Esophagus squamous epithelium (tissue), 5 donors: ENCODE data around the gene MYO5A. TPM values are rescaled to one million over a fixed set of nuclear protein-coding genes. Genes with fewer than 3 reads are reported as not detected.
A peak's percentile ranks its signal among the peaks of the same experiment; 100 is the strongest.
"Not testable (repeated sequence)": the region's sequence is repeated elsewhere in the genome, so short reads cannot be mapped to it uniquely, and the experiment has no call there.

Experiments used
- DNase-seq: peaks from one replicate; lab custom pipeline; 2025; lab: John Stamatoyannopoulos, UW
- H3K27ac ChIP-seq, 4 donors: fragments of 200-600 bp; sonication (generic); one replicate each; pipeline ENCODE4 v1.5.1; 2016 to 2019; ENCODE audit warnings: mild to moderate bottlenecking in 1 of 4
- H3K27me3 ChIP-seq, 4 donors: fragments of 200-600 bp; sonication (generic); 1 replicate in 3 of 4; 2 replicates in 1 of 4; pipeline versions ENCODE4 v1.5.1 to v1.6.0; 2017 to 2021; ENCODE audit warnings: antibody characterized with exemption in 1 of 4
- H3K36me3 ChIP-seq, 3 donors: fragments of 200-600 bp; sonication (generic); one replicate each; pipeline ENCODE4 v1.5.1; 2016 to 2019
- H3K4me1 ChIP-seq, 3 donors: fragments of 200-600 bp; sonication (generic); one replicate each; pipeline ENCODE4 v1.5.1; 2017 to 2019
- H3K4me3 ChIP-seq, 4 donors: fragments of 200-600 bp; sonication (generic); 1 replicate in 3 of 4; 2 replicates in 1 of 4; pipeline ENCODE4 v1.5.1; 2016 to 2019; ENCODE audit warnings: mild to moderate bottlenecking in 2 of 4, moderate library complexity in 1 of 4
- H3K9me3 ChIP-seq, 3 donors: fragments of 200-600 bp; sonication (generic); one replicate each; pipeline ENCODE4 v1.5.1; 2016 to 2019
- POLR2A ChIP-seq, 4 donors: fragments of 450-650 bp; IDR thresholded peaks; one replicate each; pipeline ENCODE4 v1.6.1; 2017; ENCODE audit warnings: antibody characterized with exemption in 4 of 4, mild to moderate bottlenecking in 4 of 4, moderate library complexity in 3 of 4
- WGBS, 2 donors: methylation state at CpG; one replicate each; pipeline ENCODE4 v1.1.5; 2018; 5-methylcytosine and 5-hydroxymethylcytosine counted together
- intact Hi-C: fragments of 100-400 bp; cut with DNase I; formaldehyde crosslinking; loops from one replicate; pipeline ENCODE4 v1.15.0; 2022
- total RNA-seq, 4 donors: library from RNA; depleted of rRNA; stranded (reverse); fragments of >200 nt; gene quantifications; one replicate each; pipeline ENCODE4 v1.1.0, GENCODE V29; 2016
- TF ChIP-seq, protein P1 (sequence below), 6 experiments: fragments of 450-650 bp in 4 of 6; fragments of 200-600 bp in 2 of 6; sonication (generic) in 2 of 6; IDR thresholded peaks; one replicate each; pipeline ENCODE4 v1.5.1; 2016 to 2019; ENCODE audit warnings: antibody characterized with exemption in 6 of 6, mild to moderate bottlenecking in 4 of 6, moderate library complexity in 4 of 6
- donor health status: DM: yes; HTN: yes; CAD: no.

Gene MYO5A
- total RNA-seq, 4 donors from 2014 or later, result 11.3 to 24.6 (median 22.3) TPM

DNA sequence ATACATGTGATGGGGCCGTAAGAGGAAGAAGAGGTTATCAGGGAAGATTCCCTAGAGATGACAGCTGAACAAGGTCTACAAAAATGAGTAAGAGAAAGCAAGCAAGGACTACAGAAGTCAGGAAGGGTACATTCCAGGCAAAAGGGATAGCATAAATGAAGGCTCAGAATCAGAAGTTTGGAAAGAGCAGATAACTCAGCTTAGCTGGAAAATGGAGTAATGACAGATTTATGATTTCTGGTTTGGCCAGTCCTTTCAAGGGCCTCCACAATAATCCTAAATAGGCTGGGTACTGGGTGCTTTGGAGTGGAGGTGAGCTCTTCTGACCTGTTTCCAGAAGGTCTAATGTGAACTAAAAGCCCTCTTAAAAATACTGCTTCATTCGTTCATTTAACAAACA lies 110.7 kb downstream of the MYO5A start:
- intact Hi-C loops, result no loop called here
- 86 to 87% methylated on average over 2 of the region's 2 CpGs for WGBS, 2 donors
- Histone ChIP-seq H3K4me1 (no peaks in the 10 kb centered on the region), H3K36me3 (peaks cover 0 to 11% (median 0%) of the 10 kb centered on the region in 3 donors), H3K4me3 (no peak overlapping the region), H3K27me3 (no peaks in the 10 kb centered on the region), H3K27ac (no peak overlapping the region), H3K9me3 (no peaks in the 10 kb centered on the region)
- TF ChIP-seq, protein P1, sequence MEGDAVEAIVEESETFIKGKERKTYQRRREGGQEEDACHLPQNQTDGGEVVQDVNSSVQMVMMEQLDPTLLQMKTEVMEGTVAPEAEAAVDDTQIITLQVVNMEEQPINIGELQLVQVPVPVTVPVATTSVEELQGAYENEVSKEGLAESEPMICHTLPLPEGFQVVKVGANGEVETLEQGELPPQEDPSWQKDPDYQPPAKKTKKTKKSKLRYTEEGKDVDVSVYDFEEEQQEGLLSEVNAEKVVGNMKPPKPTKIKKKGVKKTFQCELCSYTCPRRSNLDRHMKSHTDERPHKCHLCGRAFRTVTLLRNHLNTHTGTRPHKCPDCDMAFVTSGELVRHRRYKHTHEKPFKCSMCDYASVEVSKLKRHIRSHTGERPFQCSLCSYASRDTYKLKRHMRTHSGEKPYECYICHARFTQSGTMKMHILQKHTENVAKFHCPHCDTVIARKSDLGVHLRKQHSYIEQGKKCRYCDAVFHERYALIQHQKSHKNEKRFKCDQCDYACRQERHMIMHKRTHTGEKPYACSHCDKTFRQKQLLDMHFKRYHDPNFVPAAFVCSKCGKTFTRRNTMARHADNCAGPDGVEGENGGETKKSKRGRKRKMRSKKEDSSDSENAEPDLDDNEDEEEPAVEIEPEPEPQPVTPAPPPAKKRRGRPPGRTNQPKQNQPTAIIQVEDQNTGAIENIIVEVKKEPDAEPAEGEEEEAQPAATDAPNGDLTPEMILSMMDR (IDR thresholded peaks at IDR 0.05), result no peak
- no peak for TF ChIP-seq POLR2A (IDR thresholded peaks at IDR 0.05)
- DNase-seq, result no peak

DNA sequence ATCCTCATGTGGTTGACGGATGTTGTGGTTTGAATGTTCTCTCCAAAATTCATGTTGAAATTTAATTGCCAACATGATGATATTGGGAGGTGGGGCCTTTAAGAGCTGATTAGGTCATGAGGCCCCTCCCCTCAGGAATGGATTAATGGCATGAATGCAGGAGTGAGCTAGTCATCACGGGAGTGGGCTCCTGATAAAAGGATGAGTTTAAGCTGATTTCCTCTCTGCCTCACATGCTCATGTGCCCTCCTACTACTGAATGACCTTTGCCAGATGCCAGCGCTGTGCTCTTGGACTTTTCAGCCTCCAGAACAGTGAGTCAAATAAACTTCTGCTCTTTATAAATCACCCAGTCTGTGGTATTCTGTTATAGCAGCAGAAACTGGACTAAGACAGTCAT lies 111.2 kb downstream of the MYO5A start:
- Histone ChIP-seq H3K36me3 (peaks cover 0 to 6% (median 0%) of the 10 kb centered on the region in 3 donors), H3K9me3 (no peaks in the 10 kb centered on the region), H3K4me1 (no peaks in the 10 kb centered on the region), H3K4me3 (no peak overlapping the region), H3K27ac (no peak overlapping the region), H3K27me3 (no peaks in the 10 kb centered on the region)
- intact Hi-C loops, result no loop called here
- no peak for TF ChIP-seq POLR2A (IDR thresholded peaks at IDR 0.05)
- TF ChIP-seq, protein P1 (IDR thresholded peaks at IDR 0.05), result no peak
- WGBS, 2 donors, result 47 to 53% methylated on average over 2 to 3 of the region's 3 CpGs
- DNase-seq, result no peak

DNA sequence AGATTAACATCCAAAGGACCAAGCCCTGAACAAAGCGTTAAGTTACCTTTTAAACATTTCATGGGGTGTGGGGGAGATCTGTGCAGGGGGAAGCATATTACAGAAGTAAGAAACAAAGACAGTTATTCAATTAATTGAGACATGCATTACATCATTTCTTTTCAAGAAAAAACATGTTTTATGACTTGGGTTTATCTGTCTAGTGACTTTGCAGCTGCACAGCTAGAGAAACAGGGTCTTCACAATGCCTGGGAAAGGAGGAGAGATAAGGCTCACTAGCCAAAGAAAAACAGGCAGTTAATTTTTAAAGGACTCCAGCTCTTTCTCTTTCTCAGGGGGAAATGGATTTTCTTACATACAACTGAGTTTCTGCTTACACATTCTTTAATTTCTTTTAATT lies 112.1 kb downstream of the MYO5A start:
- H3K4me1 ChIP-seq, H3K27me3 ChIP-seq, DNase-seq, H3K9me3 ChIP-seq, intact Hi-C loops, H3K27ac ChIP-seq, H3K36me3 ChIP-seq, H3K4me3 ChIP-seq: not testable (repeated sequence)
- 80 to 100% methylated on average over 1 of the region's 1 CpG for whole genome bisulfite sequencing, 2 donors

DNA sequence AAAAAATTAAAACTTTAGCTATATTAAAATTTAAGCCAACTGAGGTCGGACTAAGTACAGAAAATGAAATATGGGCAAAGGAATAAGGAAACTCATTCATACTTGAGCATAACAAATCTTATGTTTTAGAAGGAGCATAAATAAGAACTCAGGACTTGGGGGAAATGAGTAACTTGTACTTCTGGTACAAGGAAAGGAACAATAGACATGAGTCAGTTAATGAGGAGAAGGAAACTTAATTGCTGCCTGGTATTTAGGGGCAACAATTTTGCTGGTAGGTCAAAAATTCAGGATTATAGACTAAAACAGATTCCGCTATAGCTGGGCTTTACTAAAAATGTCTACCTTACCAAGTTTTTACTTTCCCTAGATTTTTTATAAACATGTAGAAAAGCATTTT lies 113.1 kb downstream of the MYO5A start:
- Histone ChIP-seq H3K4me1 (no peaks in the 10 kb centered on the region), H3K27ac (peak overlapping the region in 1 of 4 donors; percentile 51), H3K27me3 (no peaks in the 10 kb centered on the region), H3K36me3 (peaks cover 0 to 6% (median 0%) of the 10 kb centered on the region in 3 donors), H3K9me3 (no peaks in the 10 kb centered on the region), H3K4me3 (no peak overlapping the region)
- no peak for TF ChIP-seq POLR2A (IDR thresholded peaks at IDR 0.05)
- TF ChIP-seq, protein P1 (IDR thresholded peaks at IDR 0.05), result no peak
- no peak for DNase-seq
- intact Hi-C loops, result no loop called here
- 64 to 92% methylated on average over 2 of the region's 2 CpGs for WGBS, 2 donors

DNA sequence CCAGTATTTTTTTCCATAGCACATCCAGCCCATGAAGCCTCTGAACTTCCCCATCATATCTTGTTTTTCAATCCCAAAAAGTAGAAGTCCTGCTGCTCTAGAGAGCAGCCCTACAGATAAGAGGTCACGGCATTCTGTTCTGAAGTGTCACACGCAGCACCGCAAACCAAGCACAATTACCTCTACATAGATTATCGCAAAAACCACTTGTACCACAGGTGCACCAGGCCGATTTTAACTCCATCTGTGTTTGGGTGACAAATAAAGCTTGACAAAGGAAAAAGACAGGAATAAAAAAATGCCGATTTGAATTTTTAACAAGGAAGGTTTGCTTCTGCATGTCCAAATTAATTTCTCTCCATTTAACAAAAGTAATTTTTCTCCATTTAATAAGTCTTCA lies 113.7 kb downstream of the MYO5A start:
- DNase-seq, result no peak
- Histone ChIP-seq H3K9me3 (no peaks in the 10 kb centered on the region), H3K27ac (peak overlapping the region in 1 of 4 donors; percentile 51), H3K4me3 (no peak overlapping the region), H3K4me1 (no peaks in the 10 kb centered on the region), H3K27me3 (no peaks in the 10 kb centered on the region), H3K36me3 (peaks cover 0 to 6% (median 0%) of the 10 kb centered on the region in 3 donors)
- no peak for TF ChIP-seq POLR2A (IDR thresholded peaks at IDR 0.05)
- TF ChIP-seq, protein P1 (IDR thresholded peaks at IDR 0.05), result no peak
- intact Hi-C loops, result no loop called here
- 91 to 97% methylated on average over 6 of the region's 6 CpGs for WGBS, 2 donors

DNA sequence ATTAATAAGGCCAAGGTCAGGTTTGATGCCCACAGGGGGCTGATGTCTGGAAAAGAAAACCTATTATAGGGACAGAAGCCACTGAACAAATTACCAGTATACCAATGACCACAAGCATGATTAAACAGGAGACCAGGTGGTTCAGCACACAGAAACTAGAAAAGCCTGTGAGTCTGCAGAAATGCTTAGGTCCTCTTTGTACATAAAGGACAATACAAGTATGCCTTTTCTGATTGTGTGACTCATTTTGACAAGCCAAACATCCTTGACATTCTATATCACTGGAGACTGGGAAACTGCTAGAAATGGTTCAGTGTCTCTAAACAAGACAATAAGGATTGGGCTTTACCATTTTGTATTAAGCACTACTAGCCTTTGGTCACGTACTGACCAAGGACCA lies 119.9 kb downstream of the MYO5A start:
- Histone ChIP-seq H3K4me1 (no peaks in the 10 kb centered on the region), H3K36me3 (peaks cover 0 to 14% (median 0%) of the 10 kb centered on the region in 3 donors), H3K27ac (no peak overlapping the region), H3K9me3 (no peaks in the 10 kb centered on the region), H3K27me3 (no peaks in the 10 kb centered on the region), H3K4me3 (no peak overlapping the region)
- WGBS, 2 donors, result 91 to 100% methylated on average over 1 of the region's 1 CpG
- intact Hi-C loops, result no loop called here
- TF ChIP-seq, protein P1 (IDR thresholded peaks at IDR 0.05), result no peak
- TF ChIP-seq POLR2A (IDR thresholded peaks at IDR 0.05), result no peak
- DNase-seq, result no peak
